Adrenal gland (tissue), 5 donors: ENCODE data around the gene SLC25A43.

ENCODE experiments used
- POLR2A ChIP-seq, 2 donors: fragments of 450-650 bp; IDR thresholded peaks; one replicate each; pipeline ENCODE4 v1.6.1; 2017; ENCODE audit warnings: antibody characterized with exemption in 2 of 2, mild to moderate bottlenecking in 2 of 2, moderate library complexity in 1 of 2
- TF ChIP-seq, protein P1 (sequence below), 6 experiments: fragments of 450-650 bp in 4 of 6; fragments of 200-600 bp in 2 of 6; sonication (generic) in 1 of 6; IDR thresholded peaks; 1 replicate in 5 of 6; 2 replicates in 1 of 6; pipeline versions ENCODE4 v1.5.1 to v1.8.0; 2016 to 2021; ENCODE audit warnings: antibody characterized with exemption in 6 of 6, mild to moderate bottlenecking in 2 of 6, moderate library complexity in 1 of 6
- donor health status: DM: no; HTN: no; CAD: no.

- TF ChIP-seq, protein P1, sequence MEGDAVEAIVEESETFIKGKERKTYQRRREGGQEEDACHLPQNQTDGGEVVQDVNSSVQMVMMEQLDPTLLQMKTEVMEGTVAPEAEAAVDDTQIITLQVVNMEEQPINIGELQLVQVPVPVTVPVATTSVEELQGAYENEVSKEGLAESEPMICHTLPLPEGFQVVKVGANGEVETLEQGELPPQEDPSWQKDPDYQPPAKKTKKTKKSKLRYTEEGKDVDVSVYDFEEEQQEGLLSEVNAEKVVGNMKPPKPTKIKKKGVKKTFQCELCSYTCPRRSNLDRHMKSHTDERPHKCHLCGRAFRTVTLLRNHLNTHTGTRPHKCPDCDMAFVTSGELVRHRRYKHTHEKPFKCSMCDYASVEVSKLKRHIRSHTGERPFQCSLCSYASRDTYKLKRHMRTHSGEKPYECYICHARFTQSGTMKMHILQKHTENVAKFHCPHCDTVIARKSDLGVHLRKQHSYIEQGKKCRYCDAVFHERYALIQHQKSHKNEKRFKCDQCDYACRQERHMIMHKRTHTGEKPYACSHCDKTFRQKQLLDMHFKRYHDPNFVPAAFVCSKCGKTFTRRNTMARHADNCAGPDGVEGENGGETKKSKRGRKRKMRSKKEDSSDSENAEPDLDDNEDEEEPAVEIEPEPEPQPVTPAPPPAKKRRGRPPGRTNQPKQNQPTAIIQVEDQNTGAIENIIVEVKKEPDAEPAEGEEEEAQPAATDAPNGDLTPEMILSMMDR (IDR thresholded peaks at IDR 0.05): no peak
- no peak for TF ChIP-seq POLR2A (IDR thresholded peaks at IDR 0.05)
Observed at GRCh38 chrX:119489212-119490074, 90.3 kb downstream of the SLC25A43 start.
